ENCODE data around the gene MTG2. TPM values are rescaled to one million over a fixed set of nuclear protein-coding genes. Genes with fewer than 3 reads are reported as not detected.

Gene MTG2
- polyA plus RNA-seq, 1 donor (not counting 4 experiments of a cell fraction or from before 2014, with no cell fraction given), result 24.7 TPM

- no peak for TF ChIP-seq EZH2 (IDR thresholded peaks at IDR 0.05; ENCODE audit: low read length)
- no peak for TF ChIP-seq CTCF (optimal IDR thresholded peaks at IDR 0.05 in 1 of 3, IDR thresholded peaks at IDR 0.05 in 1 of 3, conservative IDR thresholded peaks at IDR 0.05 in 1 of 3; ENCODE audit: extremely low read depth in 1 of 3, insufficient read depth in 2 of 3, low read length in 3 of 3)
- H3K4me3 ChIP-seq (ENCODE audit: control insufficient read depth in 2 of 3, extremely low read depth in 1 of 3, insufficient read depth in 2 of 3, low read depth in 1 of 3, low read length in 3 of 3), result no peak overlapping the region
- no peak for FAIRE-seq
- no peak overlapping the region for H3K4me2 ChIP-seq (ENCODE audit: control insufficient read depth, extremely low read depth, insufficient read depth, low read depth, low read length)
- dilution Hi-C loops (cut with MboI; ENCODE audit: extremely low pct_ligation_motif_present, low sequenced_read_pairs), result no loop called here
- no peak overlapping the region for H2AFZ ChIP-seq (ENCODE audit: control insufficient read depth, low read length)
- no peak overlapping the region for H3K27ac ChIP-seq (ENCODE audit: control insufficient read depth, insufficient read depth, low read length)
- H3K36me3 ChIP-seq (ENCODE audit: control insufficient read depth in 2 of 2, extremely low read depth in 1 of 2, insufficient read depth in 2 of 2, low read length in 2 of 2), result no peaks in the 10 kb centered on the region
- H3K79me2 ChIP-seq (ENCODE audit: control insufficient read depth, insufficient read depth, low read length), result no peaks in the 10 kb centered on the region
- no peaks in the 10 kb centered on the region for H3K9me3 ChIP-seq (ENCODE audit: control insufficient read depth, low read depth, low read length)
- H3K4me1 ChIP-seq (ENCODE audit: control insufficient read depth, extremely low read depth, insufficient read depth, low read length), result no peaks in the 10 kb centered on the region
- no peaks in the 10 kb centered on the region for H3K9me1 ChIP-seq (ENCODE audit: control insufficient read depth, extremely low read depth, insufficient read depth, low read length)
- peaks cover 9% of the 10 kb centered on the region for H4K20me1 ChIP-seq (ENCODE audit: control insufficient read depth, extremely low read depth, insufficient read depth, low read length)
- no peak overlapping the region for H3K9ac ChIP-seq (ENCODE audit: control insufficient read depth, extremely low read depth, insufficient read depth, low read length)
- H3K27me3 ChIP-seq (ENCODE audit: control insufficient read depth, extremely low read depth, insufficient read depth, low read length), result peaks cover 77% of the 10 kb centered on the region
- no peak for DNase-seq (ENCODE audit: low read depth, low spot score)
Observed at GRCh38 chr20:62216636-62217566, 34.1 kb downstream of the MTG2 start.

- TF ChIP-seq CTCF (optimal IDR thresholded peaks at IDR 0.05 in 1 of 3, IDR thresholded peaks at IDR 0.05 in 1 of 3, conservative IDR thresholded peaks at IDR 0.05 in 1 of 3; ENCODE audit: extremely low read depth in 1 of 3, insufficient read depth in 2 of 3, low read length in 3 of 3) (no peak), EZH2 (IDR thresholded peaks at IDR 0.05; ENCODE audit: low read length) (no peak)
- Histone ChIP-seq H3K4me1 (ENCODE audit: control insufficient read depth, extremely low read depth, insufficient read depth, low read length) (no peaks in the 10 kb centered on the region), H2AFZ (ENCODE audit: control insufficient read depth, low read length) (no peak overlapping the region), H3K4me2 (ENCODE audit: control insufficient read depth, extremely low read depth, insufficient read depth, low read depth, low read length) (no peak overlapping the region), H3K9me1 (ENCODE audit: control insufficient read depth, extremely low read depth, insufficient read depth, low read length) (no peaks in the 10 kb centered on the region), H3K27me3 (ENCODE audit: control insufficient read depth, extremely low read depth, insufficient read depth, low read length) (peaks cover 83% of the 10 kb centered on the region), H3K36me3 (ENCODE audit: control insufficient read depth in 2 of 2, extremely low read depth in 1 of 2, insufficient read depth in 2 of 2, low read length in 2 of 2) (no peaks in the 10 kb centered on the region), H3K9ac (ENCODE audit: control insufficient read depth, extremely low read depth, insufficient read depth, low read length) (no peak overlapping the region), H3K27ac (ENCODE audit: control insufficient read depth, insufficient read depth, low read length) (no peak overlapping the region), H3K79me2 (ENCODE audit: control insufficient read depth, insufficient read depth, low read length) (no peaks in the 10 kb centered on the region), H3K4me3 (ENCODE audit: control insufficient read depth in 2 of 3, extremely low read depth in 1 of 3, insufficient read depth in 2 of 3, low read depth in 1 of 3, low read length in 3 of 3) (no peak overlapping the region), H3K9me3 (ENCODE audit: control insufficient read depth, low read depth, low read length) (no peaks in the 10 kb centered on the region), H4K20me1 (ENCODE audit: control insufficient read depth, extremely low read depth, insufficient read depth, low read length) (peaks cover 9% of the 10 kb centered on the region)
- FAIRE-seq (no peak), DNase-seq (ENCODE audit: low read depth, low spot score) (no peak)
- dilution Hi-C loops (cut with MboI; ENCODE audit: extremely low pct_ligation_motif_present, low sequenced_read_pairs), result no loop called here
Observed at GRCh38 chr20:62217913-62218773, 35.3 kb downstream of the MTG2 start.

Data from keratinocyte (primary cell).